GM19193 (cell line): ENCODE results near the gene FMR1NB.

Experiments used
- POLR2A ChIP-seq: IDR thresholded peaks from 4 replicates; pipeline ENCODE4 v1.6.1; 2011; ENCODE audit not compliant: insufficient read depth, insufficient read length; ENCODE audit errors: extremely low read depth

The FMR1NB gene, protein sequence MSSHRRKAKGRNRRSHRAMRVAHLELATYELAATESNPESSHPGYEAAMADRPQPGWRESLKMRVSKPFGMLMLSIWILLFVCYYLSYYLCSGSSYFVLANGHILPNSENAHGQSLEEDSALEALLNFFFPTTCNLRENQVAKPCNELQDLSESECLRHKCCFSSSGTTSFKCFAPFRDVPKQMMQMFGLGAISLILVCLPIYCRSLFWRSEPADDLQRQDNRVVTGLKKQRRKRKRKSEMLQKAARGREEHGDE

DNA sequence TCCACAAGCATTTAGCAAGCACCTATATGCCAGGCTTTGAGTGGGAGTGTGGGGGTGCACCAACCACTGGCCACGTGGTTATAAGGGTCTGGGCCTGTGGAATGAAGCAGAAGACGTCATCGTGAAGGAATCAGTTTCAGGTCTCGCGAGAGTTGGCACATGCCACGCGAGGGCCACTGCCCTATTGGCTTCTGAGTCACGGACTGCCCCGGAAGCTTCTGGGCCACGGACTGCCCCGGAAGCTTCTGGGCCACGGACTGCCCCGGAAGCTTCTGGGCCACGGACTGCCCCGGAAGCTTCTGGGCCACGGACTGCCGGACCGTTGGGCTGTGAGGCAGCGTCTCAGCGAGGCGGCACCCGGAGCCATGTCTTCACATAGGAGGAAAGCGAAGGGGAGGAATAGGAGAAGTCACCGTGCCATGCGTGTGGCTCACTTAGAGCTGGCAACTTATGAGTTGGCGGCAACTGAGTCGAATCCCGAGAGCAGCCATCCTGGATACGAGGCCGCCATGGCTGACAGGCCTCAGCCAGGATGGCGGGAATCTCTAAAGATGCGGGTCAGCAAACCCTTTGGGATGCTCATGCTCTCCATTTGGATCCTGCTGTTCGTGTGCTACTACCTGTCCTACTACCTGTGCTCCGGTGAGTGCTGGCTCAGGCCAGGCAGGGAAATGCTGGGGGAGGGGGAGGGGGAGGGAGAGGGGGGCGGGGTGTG, at the start of gene FMR1NB:
FMR1NB (plus strand) TSS at position 300 of the 715 bp plus-strand sequence; CDS start at position 366, 66 bp downstream.
- no peak for TF ChIP-seq POLR2A

DNA sequence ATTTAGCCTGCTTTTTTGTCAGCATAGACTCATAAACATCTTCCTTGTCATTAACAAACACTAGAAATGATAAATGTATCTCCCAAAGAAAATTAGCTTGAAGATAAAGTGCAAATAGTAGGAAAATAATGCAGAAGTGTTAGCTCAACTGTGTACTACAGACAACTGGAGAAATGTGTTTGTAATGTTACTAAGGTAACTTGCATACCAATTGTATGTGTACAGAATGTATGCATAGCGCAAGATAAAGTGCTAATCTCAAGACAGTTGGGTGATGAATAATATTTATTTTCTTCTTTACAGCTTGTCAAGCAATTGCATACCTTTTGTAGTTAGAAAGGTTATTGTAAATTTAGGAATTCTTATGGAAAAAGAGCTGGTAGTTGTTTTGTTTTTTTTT, 47.3 kb upstream of the FMR1NB start:
- no peak for TF ChIP-seq POLR2A

DNA sequence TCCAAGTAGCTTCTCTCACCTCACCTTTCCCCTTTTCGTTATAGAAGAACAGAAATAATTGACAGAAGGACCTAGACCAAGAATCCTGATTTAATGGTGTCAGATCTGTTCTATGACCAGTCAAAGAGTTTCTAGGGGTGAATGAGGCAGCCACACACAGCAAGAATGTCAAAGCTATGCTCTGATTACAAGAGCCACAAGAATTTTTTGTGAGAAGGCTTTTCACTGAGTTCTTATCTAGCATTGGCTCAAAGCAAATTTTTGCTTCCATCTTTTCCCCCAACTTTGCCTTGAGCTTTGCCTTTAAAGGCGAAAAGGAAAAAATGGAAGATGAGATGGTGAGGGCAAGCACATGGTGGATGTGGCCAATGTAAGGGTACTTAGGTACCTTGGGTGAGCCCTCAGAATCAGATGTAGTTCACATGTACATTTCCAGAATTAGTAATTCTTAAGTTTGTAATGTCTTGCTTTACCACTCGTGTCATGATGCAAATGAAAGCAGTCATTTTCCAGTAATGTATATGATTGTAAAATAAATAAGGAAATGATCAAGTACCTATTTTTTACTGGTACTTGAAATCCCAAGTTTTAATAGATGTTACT, 45.9 kb upstream of the FMR1NB start:
- no peak for TF ChIP-seq POLR2A

DNA sequence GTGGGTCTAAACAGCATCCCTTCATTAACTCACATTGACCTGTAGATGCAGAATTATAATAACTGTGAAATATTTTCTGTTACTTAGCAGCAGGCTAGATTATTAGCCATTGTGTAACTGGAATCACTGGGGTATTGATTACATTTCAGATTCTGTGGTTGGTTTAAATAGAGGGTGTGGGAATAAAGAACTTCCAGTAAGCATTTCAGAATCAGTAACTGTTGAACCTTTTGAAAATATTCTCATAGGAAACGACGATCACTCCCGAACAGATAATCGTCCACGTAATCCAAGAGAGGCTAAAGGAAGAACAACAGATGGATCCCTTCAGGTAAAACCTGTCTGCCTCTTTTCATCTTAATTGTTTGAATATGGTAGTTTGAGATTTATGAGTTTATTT, 35.9 kb upstream of the FMR1NB start:
- no peak for TF ChIP-seq POLR2A

DNA sequence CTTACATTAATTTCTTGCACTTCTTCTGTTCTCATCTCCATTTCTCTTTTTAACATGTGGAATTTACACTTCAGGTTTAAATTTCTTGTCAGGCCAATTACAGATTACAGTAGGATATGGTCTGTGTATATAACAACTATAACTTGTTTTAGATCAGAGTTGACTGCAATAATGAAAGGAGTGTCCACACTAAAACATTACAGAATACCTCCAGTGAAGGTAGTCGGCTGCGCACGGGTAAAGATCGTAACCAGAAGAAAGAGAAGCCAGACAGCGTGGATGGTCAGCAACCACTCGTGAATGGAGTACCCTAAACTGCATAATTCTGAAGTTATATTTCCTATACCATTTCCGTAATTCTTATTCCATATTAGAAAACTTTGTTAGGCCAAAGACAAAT, 32.6 kb upstream of the FMR1NB start:
- TF ChIP-seq POLR2A: no peak

DNA sequence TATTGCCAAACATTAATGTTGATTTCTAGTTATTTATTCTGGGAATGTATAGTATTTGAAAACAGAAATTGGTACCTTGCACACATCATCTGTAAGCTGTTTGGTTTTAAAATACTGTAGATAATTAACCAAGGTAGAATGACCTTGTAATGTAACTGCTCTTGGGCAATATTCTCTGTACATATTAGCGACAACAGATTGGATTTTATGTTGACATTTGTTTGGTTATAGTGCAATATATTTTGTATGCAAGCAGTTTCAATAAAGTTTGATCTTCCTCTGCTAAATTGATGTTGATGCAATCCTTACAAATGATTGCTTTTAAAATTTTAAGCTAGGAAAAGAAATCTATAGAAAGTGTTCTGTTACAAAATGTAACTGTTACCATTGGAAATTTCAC, 30.8 kb upstream of the FMR1NB start:
- TF ChIP-seq POLR2A: no peak

DNA sequence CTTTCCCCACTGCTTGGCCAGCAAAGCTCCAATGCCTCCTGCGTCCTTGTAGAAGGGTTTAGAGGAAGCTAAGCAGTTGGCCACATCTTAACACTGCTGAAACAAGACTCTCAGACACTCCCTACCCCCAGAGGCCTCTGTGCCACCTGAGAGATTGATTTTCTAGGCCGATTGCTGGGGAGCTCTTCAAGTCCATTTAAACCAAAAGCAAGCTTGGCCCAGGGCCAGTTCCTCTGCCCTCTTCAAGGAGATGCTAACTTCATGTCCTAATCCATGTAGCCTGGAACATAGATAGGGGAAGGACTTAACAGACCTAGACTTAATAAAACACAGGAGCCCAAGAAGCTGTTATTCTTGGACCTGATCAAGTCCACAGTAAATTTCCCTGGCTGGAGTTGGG, 27.2 kb upstream of the FMR1NB start:
- no peak for TF ChIP-seq POLR2A

DNA sequence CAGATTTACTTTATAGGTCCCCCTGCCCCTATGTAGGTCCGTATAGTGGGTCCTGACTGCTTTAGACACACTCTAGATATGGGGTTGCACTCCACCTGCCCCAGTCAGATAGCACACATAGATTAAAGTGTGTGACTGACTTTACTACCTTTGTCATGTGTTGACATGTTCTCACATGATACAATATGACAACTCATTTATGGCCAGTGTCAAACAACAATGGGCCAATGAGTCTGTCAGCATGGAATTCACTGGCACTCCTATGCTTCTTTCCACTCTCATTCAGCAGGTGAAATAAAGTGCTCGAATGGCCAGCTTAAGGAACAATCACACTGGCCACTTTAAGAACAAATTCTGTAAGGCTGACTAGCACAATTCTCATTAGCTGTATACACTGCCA, 23.8 kb upstream of the FMR1NB start:
- no peak for TF ChIP-seq POLR2A

DNA sequence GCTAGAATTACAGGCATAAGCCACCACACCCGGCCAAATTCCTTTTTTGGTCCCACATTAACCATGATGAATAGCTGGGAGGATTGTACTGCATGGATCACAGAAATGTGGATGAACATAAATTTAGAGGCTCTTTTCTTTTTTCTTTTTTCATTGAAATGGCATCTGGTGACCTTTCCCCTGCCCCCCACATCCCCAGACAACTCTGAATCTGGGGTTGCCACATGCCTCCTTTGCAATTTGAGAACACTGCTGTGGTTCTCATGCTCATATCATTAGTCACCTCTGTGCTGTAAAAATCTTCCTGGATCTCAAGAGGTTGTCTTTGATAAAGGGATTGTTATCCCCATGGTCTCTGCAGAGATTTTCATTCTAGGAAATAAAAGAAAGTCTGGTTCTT, 22.8 kb upstream of the FMR1NB start:
- TF ChIP-seq POLR2A: no peak

DNA sequence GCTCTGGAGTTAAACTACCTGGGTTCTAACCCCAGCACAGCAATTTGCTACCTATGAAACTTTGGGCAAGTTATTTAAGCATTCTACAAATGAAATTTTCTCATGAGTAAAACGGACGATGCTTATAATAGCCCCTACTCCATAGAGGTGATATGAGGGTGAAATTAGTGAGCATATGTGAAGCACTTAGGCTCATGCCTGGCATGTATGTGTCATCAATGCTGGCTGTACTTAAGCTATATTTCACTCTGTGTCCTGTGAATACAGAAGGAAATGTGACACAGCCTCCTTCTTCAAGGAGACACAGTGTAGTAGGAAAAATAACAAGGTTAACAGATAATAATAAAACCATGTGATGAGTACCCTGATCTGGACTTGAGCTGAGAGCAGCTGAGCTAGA, 20.4 kb upstream of the FMR1NB start:
- no peak for TF ChIP-seq POLR2A

DNA sequence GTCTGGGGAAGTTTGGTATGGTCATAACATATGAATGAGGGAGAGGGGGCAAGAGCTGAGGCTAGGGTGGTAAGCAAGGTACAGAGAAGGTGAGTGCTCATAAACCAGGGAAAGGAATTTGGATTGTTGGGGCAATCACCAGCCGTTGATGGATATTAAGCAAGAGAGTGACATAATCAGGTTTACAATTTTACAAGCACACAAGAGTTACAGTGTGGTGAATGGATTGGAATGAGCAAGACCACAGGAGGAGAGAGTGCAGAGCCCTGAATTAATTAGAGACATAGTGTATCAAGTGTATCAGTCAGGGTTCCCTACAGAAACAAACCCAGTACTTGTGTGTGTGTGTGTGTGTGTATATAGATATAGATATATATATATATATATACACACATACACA, 18.7 kb upstream of the FMR1NB start:
- TF ChIP-seq POLR2A: no peak

DNA sequence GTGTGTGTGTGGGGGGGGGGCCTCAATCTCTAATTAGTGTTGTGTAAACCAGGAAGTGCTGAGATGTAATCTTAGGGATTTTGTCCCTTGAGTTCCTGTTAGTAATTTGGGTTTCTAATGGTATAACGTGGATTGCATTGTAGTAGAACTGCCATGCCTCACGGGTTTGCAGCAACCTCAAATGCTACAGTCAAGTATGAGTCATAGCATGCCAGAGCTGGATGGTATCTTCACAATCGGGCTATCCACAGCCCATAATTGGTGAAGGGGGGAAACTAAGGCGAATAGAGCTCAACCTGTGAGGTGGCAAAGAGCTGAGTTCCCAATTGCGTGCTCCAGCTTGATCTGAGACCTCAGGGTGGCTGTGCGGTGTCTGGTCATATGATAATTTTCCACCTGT, 2.2 kb upstream of the FMR1NB start:
- no peak for TF ChIP-seq POLR2A

DNA sequence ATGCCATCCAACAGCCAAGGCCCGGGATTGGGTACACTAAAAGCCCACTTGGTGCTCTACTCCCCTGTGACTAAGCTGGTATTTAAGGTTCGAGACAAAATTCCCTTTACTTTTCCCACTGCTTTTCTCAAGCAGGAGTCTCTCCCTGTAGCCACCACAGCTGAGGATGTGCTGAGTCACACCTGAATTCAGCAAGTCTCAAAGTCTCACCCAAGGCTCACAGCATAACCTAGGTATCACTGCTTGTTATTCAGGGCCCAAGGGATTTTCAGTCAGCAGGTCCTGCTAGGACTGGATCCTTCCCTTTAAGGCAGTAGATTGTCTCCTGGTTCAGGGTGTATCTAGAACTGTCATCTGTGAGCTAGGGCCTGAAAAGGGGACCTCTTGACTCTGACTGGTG, 39.2 kb downstream of the FMR1NB start:
- no peak for TF ChIP-seq POLR2A

DNA sequence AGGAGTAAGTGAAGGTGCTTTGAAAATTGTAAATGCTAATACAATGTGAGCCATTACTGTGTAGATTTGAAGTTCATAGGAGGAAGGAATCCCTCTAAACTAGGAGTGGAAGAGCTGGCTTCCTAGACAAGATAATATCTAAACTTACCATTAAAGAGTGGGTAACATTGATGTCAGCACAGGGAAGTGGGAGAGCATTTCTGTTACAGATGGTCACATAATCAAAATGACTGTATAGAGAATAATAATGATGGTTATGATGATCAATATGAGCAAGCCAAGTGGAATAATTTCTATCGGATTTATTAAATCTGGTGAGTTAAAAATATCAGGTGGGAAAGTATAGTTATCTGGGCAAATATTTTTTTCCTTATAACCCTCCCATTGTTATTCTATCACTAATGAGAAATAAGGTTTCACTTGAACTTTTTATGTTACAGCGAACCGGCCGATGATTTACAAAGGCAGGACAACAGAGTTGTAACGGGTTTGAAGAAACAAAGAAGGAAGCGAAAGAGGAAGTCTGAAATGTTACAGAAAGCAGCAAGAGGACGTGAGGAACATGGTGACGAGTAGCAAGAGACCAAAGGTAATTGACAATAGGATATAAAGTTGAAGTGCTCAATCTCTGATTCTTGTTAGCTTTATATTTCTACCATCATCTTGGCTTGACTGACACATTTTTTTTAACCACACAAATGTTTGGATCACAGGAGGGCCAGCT, 43.5 kb downstream of the FMR1NB start:
- TF ChIP-seq POLR2A: no peak

DNA sequence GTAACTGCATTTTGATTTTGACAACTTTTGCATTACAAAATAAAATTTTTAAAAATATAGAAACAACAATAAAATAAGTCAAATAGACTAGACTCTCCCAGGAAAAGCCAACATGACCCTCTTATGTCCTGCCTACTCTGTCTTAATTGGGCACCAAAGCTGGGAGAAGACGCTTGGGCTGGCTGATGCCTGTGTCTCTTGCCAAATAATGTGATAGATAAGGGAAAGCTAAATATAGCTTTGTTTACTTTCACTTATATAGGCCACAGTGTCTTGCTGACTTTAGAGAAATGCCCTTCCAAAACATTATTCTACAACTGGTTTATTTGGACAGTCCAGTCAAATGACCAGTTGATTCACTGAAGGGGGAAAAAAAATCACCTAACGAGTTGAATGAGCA, 54.2 kb downstream of the FMR1NB start:
- TF ChIP-seq POLR2A: no peak

DNA sequence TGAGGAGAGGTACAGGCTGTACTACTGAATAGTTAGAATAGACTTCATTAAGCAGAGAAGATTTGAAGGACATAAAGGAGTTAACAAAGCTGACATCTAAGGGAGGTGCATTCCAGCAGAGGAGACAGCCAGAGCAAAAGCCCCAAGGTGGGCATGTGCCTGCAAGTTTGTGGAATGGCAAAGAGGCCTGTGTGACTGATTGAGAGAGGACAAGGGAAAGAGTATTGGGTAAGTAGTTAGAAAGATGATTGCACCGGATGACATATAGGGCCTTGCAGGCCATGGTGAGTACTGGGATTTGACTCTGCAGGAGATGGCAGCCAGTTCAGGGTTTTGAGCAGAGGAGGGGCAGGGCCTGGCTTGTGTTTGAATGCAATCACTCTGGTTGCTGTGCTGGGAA, 55.9 kb downstream of the FMR1NB start:
- TF ChIP-seq POLR2A: no peak

DNA sequence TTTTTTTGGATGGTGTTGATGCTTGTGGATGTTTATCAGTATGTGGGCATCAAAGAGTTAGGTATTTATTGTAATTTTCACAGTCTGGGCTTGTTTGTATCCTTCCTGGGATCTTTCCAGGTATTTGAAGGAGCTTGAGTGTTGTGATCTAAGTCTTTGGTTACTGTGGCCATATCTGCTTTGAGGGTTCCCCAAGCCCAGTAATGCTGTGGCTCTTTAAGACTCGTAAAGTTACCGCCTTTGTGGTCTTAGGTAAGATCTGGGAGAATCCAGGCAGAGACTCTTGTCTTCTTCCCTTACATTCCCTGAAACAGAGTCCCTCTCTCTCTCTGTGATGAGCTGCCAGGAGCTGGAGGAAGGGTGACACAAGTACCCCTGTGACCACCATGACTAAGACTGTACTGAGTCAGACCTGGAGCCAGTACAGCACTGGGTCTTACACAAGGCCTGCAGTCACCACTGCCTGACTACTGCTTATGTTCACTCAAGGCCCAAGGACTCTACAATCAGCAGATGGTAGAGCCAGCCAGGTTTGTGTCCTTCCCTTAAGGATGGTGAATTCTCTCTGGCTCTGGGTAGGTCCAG, 62.2 kb downstream of the FMR1NB start:
- no peak for TF ChIP-seq POLR2A
